Stimulated activated CD4-positive, alpha-beta T cell treated with anti-CD3 and anti-CD28 coated beads, Interleukin-1b, Interleukin-23, amount 100 ng/mL, for 24 hours (primary cell): ENCODE results near the gene ABO.
"Not testable (repeated sequence)": the region's sequence is repeated elsewhere in the genome, so short reads cannot be mapped to it uniquely, and the experiment has no call there.

Source experiments
- DNase-seq, 4 experiments: peaks; one replicate each; pipeline ENCODE4 v3.0.0-alpha.2; 2020; ENCODE audit warnings: low read depth in 4 of 4, low spot score in 1 of 4

ABO gene

DNA sequence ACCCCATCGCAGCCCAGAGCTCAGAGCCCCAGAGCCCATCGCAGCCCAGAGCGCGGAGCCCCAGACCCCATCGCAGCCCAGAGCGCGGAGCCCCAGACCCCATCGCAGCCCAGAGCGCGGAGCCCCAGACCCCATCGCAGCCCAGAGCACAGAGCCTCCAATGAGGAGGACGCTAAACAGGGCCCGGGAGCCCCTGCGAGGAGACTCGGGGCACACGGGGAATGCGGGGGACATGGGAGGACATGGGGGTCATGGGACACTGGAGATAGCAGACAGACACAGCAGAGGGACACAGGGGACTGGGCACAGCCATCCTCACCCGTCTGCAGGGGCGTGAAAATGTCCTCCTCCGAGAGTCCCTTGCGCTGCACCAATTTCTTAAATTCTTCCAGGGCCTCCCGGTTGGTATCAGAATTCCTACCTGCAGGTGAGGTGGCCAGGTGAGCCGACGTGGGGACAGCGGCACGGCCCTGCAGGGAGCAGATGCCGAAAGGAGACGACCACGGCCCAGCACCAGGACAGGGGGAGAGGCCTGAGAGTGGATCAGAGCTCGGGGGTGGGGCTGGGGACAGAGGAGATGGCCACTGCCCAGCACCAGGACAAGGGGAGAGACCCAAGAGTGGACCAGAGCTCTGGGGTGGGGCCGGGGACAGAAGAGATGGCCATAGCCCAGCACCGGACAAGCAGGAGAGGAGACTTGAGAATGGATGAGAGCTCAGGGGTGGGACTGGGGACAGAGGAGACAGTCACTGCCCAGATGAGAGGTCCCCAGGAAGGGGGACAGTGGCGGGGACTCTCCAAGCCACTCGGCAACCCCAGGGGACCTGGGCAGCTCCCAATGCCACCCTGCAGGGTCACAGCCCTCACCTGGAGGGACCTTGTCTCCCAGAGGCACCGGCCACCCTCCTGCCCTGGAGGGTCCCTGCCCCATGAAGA lies 68.7 kb downstream of the ABO start:
- DNase-seq = no peak

DNA sequence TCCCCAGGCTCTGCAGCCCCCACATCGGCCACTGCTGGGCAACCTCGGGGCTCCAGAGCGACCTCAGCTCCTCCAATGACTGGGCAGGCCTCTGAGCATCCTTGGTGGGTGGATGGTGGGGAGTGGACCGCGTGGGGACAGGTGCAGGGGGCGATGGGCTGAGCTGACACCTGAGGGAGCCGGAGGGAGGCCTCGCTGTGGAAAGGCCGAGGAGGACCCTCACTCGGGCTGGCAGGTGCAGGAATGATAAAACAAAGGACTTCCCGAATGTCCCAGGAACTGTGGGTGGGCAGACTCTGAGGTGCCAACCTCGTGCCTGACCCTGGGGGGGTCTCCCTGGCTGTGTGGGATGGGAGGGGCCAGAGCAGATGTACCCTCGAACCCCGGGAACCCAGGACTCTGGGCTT lies 69.5 kb downstream of the ABO start:
- not testable (repeated sequence) for DNase-seq
